WTC11 (cell line): ENCODE results near the gene LRRC10B.

ENCODE experiments used
- ELF4 ChIP-seq: sonication (generic); formaldehyde crosslinking; IDR thresholded peaks from 2 replicates; pipeline ENCODE4 v1.8.1; 2022; ENCODE audit warnings: low read depth, mild to moderate bottlenecking, moderate library complexity, missing genetic modification reagents
- ERG ChIP-seq: fragments of 250-450 bp; sonication (Bioruptor Pico); IDR thresholded peaks from 2 replicates; pipeline ENCODE4 v1.8.0; 2021; ENCODE audit warnings: mild to moderate bottlenecking
- ESRRA ChIP-seq: sonication (generic); formaldehyde crosslinking; IDR thresholded peaks from 2 replicates; pipeline ENCODE4 v1.8.1; 2022; ENCODE audit warnings: mild to moderate bottlenecking, missing genetic modification reagents, borderline replicate concordance
- GRHL2 ChIP-seq: fragments of 250-450 bp; sonication (Bioruptor Pico); IDR thresholded peaks from 2 replicates; pipeline ENCODE4 v1.8.0; 2022; ENCODE audit warnings: mild to moderate bottlenecking, moderate library complexity; ENCODE audit not compliant: insufficient replicate concordance, severe bottlenecking
- HMGA2 ChIP-seq: fragments of 250-450 bp; sonication (Bioruptor Pico); IDR thresholded peaks from 2 replicates; pipeline ENCODE4 v1.4.0; 2021; ENCODE audit warnings: mild to moderate bottlenecking, moderate library complexity
- NR2C2 ChIP-seq: sonication (generic); formaldehyde crosslinking; IDR thresholded peaks from 2 replicates; pipeline ENCODE4 v1.8.0; 2022; ENCODE audit warnings: mild to moderate bottlenecking, missing genetic modification reagents
- TCF7 ChIP-seq: sonication (generic); formaldehyde crosslinking; IDR thresholded peaks from 2 replicates; pipeline ENCODE4 v1.8.0; 2022; ENCODE audit warnings: mild to moderate bottlenecking, low read depth, missing genetic modification reagents, moderate library complexity
- TEAD4 ChIP-seq: sonication (generic); formaldehyde crosslinking; IDR thresholded peaks from 2 replicates; pipeline ENCODE4 v1.8.0; 2022; ENCODE audit warnings: mild to moderate bottlenecking, missing genetic modification reagents
- USF2 ChIP-seq: sonication (generic); formaldehyde crosslinking; IDR thresholded peaks from 2 replicates; pipeline ENCODE4 v1.8.1; 2023; ENCODE audit warnings: mild to moderate bottlenecking, missing genetic modification reagents, moderate library complexity
- ZBTB21 ChIP-seq: sonication (generic); formaldehyde crosslinking; IDR thresholded peaks from 2 replicates; pipeline ENCODE4 v1.8.1; 2023; ENCODE audit warnings: mild to moderate bottlenecking, missing genetic modification reagents, borderline replicate concordance
- TF ChIP-seq, protein P1 (sequence below): fragments of 200-600 bp; IDR thresholded peaks from 2 replicates; pipeline ENCODE4 v1.8.0; 2022; ENCODE audit warnings: antibody characterized with exemption
- TF ChIP-seq, protein P2 (sequence below): sonication (generic); formaldehyde crosslinking; IDR thresholded peaks from 2 replicates; pipeline ENCODE4 v1.8.0; 2023; ENCODE audit warnings: mild to moderate bottlenecking, missing genetic modification reagents
- TF ChIP-seq, protein P3 (sequence below): sonication (generic); formaldehyde crosslinking; IDR thresholded peaks from 2 replicates; pipeline ENCODE4 v1.8.1; 2023; ENCODE audit warnings: mild to moderate bottlenecking, missing genetic modification reagents, borderline replicate concordance
- TF ChIP-seq, protein P4 (sequence below): sonication (generic); formaldehyde crosslinking; IDR thresholded peaks from 2 replicates; pipeline ENCODE4 v1.8.0; 2022; ENCODE audit warnings: mild to moderate bottlenecking, missing genetic modification reagents

- TF ChIP-seq, protein P1, sequence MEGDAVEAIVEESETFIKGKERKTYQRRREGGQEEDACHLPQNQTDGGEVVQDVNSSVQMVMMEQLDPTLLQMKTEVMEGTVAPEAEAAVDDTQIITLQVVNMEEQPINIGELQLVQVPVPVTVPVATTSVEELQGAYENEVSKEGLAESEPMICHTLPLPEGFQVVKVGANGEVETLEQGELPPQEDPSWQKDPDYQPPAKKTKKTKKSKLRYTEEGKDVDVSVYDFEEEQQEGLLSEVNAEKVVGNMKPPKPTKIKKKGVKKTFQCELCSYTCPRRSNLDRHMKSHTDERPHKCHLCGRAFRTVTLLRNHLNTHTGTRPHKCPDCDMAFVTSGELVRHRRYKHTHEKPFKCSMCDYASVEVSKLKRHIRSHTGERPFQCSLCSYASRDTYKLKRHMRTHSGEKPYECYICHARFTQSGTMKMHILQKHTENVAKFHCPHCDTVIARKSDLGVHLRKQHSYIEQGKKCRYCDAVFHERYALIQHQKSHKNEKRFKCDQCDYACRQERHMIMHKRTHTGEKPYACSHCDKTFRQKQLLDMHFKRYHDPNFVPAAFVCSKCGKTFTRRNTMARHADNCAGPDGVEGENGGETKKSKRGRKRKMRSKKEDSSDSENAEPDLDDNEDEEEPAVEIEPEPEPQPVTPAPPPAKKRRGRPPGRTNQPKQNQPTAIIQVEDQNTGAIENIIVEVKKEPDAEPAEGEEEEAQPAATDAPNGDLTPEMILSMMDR: no peak
- TF ChIP-seq HMGA2 (CRISPR knock-in tag): no peak
- TF ChIP-seq, protein P2, sequence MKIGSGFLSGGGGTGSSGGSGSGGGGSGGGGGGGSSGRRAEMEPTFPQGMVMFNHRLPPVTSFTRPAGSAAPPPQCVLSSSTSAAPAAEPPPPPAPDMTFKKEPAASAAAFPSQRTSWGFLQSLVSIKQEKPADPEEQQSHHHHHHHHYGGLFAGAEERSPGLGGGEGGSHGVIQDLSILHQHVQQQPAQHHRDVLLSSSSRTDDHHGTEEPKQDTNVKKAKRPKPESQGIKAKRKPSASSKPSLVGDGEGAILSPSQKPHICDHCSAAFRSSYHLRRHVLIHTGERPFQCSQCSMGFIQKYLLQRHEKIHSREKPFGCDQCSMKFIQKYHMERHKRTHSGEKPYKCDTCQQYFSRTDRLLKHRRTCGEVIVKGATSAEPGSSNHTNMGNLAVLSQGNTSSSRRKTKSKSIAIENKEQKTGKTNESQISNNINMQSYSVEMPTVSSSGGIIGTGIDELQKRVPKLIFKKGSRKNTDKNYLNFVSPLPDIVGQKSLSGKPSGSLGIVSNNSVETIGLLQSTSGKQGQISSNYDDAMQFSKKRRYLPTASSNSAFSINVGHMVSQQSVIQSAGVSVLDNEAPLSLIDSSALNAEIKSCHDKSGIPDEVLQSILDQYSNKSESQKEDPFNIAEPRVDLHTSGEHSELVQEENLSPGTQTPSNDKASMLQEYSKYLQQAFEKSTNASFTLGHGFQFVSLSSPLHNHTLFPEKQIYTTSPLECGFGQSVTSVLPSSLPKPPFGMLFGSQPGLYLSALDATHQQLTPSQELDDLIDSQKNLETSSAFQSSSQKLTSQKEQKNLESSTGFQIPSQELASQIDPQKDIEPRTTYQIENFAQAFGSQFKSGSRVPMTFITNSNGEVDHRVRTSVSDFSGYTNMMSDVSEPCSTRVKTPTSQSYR: no peak
- no peak for TF ChIP-seq NR2C2 (CRISPR knock-in tag)
- TF ChIP-seq TEAD4 (CRISPR knock-in tag): no peak
- no peak for TF ChIP-seq ZBTB21 (CRISPR knock-in tag)
- TF ChIP-seq ERG: no peak
- TF ChIP-seq TCF7: no peak
- no peak for TF ChIP-seq ESRRA
- no peak for TF ChIP-seq USF2 (CRISPR knock-in tag)
- TF ChIP-seq, protein P3, sequence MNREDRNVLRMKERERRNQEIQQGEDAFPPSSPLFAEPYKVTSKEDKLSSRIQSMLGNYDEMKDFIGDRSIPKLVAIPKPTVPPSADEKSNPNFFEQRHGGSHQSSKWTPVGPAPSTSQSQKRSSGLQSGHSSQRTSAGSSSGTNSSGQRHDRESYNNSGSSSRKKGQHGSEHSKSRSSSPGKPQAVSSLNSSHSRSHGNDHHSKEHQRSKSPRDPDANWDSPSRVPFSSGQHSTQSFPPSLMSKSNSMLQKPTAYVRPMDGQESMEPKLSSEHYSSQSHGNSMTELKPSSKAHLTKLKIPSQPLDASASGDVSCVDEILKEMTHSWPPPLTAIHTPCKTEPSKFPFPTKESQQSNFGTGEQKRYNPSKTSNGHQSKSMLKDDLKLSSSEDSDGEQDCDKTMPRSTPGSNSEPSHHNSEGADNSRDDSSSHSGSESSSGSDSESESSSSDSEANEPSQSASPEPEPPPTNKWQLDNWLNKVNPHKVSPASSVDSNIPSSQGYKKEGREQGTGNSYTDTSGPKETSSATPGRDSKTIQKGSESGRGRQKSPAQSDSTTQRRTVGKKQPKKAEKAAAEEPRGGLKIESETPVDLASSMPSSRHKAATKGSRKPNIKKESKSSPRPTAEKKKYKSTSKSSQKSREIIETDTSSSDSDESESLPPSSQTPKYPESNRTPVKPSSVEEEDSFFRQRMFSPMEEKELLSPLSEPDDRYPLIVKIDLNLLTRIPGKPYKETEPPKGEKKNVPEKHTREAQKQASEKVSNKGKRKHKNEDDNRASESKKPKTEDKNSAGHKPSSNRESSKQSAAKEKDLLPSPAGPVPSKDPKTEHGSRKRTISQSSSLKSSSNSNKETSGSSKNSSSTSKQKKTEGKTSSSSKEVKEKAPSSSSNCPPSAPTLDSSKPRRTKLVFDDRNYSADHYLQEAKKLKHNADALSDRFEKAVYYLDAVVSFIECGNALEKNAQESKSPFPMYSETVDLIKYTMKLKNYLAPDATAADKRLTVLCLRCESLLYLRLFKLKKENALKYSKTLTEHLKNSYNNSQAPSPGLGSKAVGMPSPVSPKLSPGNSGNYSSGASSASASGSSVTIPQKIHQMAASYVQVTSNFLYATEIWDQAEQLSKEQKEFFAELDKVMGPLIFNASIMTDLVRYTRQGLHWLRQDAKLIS: no peak
- TF ChIP-seq ELF4: no peak
- TF ChIP-seq GRHL2 (CRISPR knock-in tag): no peak
- TF ChIP-seq, protein P4, sequence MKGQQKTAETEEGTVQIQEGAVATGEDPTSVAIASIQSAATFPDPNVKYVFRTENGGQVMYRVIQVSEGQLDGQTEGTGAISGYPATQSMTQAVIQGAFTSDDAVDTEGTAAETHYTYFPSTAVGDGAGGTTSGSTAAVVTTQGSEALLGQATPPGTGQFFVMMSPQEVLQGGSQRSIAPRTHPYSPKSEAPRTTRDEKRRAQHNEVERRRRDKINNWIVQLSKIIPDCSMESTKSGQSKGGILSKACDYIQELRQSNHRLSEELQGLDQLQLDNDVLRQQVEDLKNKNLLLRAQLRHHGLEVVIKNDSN (CRISPR knock-in tag): no peak
Measured at GRCh38 chr11:61476371-61476770, 32.2 kb upstream of the LRRC10B start.
